IPS-NIHi11 (cell line): ENCODE results near the gene DPP10.
A peak's percentile ranks its signal among the peaks of the same experiment; 100 is the strongest.
"Not testable (repeated sequence)": the region's sequence is repeated elsewhere in the genome, so short reads cannot be mapped to it uniquely, and the experiment has no call there.

Experiments used
- DNase-seq: peaks from one replicate; pipeline ENCODE4 v3.0.0; 2012; ENCODE audit warnings: mixed read lengths, low spot score

DPP10 gene

GRCh38 chr2:114962532-114962931 is 520.1 kb downstream of the DPP10 start:
- DNase-seq = no peak

DNA sequence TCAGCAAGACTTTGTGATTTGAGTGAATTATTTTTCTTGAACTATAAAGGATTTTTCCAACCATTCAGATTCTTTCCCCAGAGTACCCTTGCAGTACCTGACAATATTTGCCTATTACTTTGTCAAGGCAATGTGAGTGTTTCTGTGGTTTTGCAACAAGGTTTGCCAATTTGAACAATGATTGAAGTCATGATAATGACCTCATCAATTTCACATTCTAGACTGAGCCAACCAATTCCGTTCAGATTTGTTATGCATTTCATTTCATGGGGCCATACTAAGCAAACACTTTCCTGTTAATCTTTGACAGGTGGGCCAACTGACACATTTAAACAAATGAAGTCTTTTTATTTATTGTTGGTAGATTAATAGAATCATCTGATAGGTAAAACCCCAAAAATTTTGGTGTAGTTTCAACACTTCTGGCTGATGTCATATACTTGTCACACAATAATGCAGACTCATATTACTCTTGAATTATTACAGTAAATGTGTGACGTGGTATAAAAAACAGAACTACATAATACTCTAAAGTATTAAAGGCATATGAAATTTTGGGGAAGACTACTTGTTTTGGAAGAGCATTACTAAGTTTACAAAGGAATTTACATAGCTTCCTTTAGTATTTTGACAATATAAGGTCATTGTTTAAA is 526.4 kb downstream of the DPP10 start:
- no peak for DNase-seq

DNA sequence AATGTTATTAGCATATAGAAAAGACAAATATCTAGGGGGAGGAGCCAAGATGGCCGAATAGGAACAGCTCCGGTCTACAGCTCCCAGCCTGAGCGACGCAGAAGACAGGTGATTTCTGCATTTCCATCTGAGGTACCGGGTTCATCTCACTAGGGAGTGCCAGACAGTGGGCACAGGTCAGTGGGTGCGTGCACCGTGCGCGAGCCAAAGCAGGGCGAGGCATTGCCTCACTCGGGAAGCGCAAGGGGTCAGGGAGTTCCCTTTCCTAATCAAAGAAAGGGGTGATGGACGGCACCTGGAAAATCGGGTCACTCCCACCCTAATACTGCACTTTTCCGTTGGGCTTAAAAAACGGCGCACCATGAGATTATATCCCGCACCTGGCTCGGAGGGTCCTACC is 561.9 kb downstream of the DPP10 start:
- DNase-seq = not testable (repeated sequence)

DNA sequence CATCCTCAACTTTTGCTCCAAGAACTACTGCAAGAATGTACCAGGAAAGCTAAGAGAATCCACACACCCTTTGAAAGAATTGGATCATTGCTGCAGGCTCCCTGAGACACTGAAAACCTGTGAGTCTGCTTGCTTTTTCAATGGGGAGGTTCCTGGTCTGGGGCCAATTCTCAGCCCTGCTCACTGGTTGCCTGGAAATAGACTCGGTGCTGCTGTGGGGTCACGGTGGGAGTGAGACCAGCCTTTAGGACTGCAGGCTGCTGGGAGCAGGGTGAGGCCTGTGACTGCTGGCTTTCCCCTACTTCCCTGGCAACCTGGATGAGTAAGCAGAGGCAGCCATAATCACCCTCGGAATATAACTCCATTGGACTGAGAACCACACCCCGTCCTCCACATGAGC is 569.3 kb downstream of the DPP10 start:
- no peak for DNase-seq

DNA sequence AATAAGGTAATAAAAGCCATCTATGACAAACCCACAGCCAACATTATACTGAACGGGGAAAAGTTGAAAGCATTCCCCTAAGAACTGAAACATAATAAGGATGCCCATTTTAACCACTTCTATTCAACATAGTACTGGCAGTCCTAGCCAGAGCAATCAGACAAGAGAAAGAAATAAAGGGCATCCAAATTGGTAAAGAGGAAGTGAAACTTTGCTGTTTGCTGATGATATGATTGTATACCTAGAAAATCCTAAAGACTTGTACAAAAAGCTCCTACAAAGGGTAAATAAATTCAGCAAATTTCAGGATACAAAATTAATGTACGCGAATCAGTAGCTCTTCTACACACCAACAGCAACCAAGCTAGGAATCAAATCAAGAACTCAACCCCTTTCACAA is 579.6 kb downstream of the DPP10 start:
- not testable (repeated sequence) for DNase-seq

DNA sequence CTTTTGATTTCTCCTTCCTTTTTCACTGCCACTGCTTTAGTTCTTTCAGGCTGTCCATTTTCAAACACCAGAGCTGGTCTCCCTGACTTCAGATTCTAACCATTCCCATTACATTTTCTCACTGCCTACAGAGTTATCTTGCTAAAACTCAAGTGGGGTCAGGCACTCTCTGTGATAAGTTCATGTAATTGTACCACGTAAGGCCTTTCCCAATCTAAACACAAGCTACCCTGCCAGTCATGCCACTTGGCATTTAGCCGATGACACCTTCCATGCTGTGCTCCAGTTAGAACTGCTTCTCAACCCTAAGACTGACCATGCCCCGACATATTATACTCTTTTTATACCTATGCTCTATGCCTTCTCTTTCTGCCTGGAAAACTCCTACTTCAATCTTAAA is 592.4 kb downstream of the DPP10 start:
- no peak for DNase-seq

DNA sequence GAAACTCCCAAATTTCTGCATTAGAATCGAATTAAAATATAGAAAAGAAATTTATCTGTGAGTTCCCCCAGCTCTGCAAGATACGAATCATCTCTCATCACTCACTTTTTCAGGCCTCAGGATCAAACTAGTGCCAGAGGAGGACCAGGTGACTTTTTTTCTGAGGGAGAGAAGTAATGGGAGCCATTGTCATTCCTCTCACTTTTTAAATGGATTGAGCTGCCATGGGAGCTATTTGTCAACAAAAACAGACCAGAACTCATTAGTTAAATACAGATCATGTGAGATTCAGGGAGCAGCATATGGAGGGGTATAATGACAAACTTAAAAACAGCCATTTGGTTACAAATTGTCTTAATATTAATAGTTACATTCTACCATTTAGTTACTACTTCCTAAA is 594.4 kb downstream of the DPP10 start:
- no peak for DNase-seq

DNA sequence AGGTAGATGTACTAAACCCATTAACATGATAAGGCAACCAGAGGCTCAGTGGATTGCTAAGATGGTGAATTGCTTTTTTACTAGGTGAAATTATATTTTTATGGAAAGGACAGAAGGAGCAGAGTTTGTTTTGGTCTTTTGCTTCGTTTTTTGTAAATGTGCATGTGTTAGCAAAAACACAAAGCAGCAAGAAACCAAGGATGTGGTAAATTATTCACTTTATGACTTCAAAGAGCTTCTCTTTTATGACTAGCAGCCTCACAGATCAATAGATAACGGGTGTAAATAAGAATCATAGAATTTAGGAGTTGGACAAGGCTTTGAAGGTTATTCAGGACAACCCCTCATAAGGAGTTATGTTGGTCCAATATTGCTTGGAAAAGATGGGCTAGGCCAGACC is 615.0 kb downstream of the DPP10 start:
- no peak for DNase-seq

- DNase-seq = no peak
Observed at GRCh38 chr2:115070002-115070401, 627.6 kb downstream of the DPP10 start.

GRCh38 chr2:115071534-115071933 is 629.1 kb downstream of the DPP10 start:
- no peak for DNase-seq

DNA sequence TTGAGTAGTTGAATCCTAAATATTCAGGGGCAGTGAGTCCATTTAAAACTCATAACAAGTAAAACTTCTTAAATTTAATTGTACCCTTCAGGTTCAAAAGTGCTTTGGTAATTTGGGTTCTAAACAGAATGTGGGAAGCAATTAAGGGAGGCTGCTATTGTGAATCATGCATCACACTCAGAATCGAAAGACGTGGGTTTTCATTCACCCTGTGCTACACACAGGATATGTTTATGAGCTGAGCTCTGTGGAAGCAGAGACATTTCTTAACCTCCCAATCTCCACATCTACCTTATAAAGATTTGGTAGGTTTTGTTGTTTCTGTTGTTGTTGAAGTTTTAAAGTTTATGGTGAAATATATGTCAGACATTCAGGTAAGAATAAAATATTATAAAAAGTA is 633.4 kb downstream of the DPP10 start:
- no peak for DNase-seq

DNA sequence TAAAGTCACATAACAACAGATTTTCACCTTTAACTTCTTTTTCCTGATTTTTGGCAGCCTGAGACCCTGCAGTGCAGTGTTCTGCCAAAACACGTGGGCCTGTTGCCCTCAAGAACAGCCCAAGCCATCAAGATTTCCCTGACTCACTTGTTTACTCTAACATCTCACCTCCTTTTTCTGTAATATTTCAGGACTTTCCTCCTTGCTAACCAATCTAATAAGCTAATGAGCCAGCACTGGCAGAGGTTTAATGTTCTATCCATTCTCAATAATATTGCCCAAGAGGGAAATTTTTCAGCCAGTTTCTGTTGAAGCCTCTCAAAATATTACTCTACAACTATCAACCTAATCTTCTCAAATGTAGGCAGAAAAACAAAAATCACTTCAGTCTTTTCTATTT is 635.2 kb downstream of the DPP10 start:
- DNase-seq = no peak

DNA sequence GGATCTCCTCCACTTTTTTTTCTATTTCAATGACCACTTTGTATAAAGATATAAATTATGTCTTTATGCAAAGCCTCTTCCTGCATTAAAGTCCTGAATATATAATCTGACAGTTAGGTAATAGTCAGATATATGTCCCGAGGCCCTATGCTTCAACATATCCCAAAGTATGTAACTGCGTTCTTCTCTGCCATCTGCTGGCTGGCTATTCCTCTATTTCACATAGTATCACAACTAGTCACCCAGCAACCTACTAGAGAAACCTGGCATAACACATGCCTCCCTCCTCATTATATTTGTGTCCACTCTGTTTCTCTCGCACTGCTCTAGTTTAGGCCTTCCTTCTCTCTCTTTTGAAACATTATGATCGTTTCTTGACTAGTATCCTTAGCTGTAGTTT is 640.8 kb downstream of the DPP10 start:
- peak; percentile 16 for DNase-seq

DNA sequence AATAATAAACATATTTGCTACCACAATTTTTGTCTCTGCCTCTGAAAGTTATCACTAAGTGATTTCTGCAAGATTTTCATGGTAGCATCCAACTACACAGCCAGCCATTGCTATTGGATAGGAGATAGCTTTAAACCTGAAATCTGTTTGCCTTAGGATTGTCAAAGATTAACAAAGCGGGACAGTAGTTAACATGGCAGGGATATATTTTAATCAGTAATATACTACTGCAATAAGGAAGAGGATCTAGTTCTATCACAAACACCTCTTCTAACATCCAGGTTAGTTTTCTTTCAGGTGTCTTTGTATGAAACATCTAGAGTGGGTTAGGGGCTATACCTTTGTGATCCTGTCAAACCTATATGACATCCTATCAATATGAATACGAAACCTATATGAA is 641.3 kb downstream of the DPP10 start:
- no peak for DNase-seq

DNA sequence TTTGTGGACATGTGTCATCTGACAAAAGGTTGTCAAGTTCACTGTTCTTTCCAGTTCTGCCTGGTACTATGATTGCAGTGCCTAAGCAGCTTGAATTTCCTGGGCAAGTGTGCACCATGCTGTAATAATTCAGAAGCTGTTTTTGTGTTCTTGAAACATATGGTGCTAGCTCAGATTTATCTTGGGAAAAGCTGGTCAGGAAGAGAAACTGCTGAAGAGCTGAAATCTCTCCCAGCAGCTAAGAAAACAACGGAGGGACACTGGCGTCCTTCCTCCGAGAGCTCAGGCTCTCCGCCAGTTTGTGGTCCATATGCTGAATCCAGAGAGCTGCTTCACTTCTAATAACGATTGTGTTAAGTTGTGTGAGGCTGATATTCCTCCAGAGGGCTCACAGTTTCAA is 642.0 kb downstream of the DPP10 start:
- DNase-seq = no peak

- DNase-seq = not testable (repeated sequence)
Observed at GRCh38 chr2:115086051-115086620, 643.7 kb downstream of the DPP10 start.

GRCh38 chr2:115094441-115094840 is 652.0 kb downstream of the DPP10 start:
- DNase-seq = no peak

DNA sequence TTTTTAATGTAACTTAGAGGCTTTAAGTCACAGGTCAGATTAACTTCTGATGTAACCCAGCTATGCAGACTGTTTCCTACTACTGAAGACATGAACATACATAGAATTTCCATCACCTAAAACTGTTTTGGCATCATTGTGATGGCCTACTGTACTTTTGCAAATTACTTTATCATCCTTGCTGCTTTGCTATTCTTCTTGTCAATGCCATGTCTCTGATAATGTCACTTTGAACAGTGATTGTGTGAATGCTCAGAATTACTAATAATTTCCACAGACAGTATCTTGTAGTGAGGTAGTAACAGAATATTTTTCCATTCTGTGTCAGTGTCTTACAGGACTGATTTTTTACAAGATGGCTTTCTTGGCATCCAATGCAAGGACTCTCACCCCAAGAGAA is 663.5 kb downstream of the DPP10 start:
- DNase-seq = no peak

DNA sequence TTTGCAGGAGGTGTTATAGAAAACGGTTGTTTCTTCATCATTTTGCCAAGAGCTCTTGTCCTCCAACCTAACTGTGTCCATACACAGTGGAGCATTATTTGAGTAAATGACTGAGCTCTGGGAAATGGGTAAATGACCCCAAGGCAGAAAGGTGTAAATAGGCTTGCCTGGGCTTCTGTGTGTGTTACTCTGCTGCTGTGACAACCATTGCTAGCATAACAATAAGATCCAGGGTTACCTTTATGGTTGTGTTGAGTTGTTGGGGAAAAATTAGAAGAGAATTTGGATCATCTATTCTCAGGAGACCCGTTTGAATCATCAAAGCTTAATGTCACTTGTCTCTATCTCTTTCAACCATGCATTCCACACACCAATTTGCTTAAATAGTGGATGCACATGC is 672.7 kb downstream of the DPP10 start:
- DNase-seq = no peak

GRCh38 chr2:115118306-115118705 is 675.9 kb downstream of the DPP10 start:
- DNase-seq = no peak

DNA sequence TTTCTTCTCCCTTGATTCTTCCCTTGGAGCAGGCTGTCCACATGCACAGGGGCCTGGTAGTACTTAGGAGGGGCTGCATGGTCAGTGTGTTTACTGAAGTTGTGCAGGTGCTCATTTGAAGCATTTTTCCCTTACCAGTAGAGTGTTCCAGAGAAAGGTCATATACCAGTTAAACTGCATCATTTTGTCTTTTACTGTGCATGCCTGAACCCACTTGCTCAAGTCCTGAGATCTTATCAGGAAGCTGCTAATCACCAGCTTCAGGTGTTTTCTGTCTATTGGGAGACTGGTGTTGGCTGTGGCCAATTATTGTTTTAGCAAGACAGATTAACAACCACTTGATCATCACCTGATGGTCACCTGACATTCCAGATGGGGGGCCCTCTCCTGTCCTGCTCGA is 676.6 kb downstream of the DPP10 start:
- DNase-seq = no peak

DNA sequence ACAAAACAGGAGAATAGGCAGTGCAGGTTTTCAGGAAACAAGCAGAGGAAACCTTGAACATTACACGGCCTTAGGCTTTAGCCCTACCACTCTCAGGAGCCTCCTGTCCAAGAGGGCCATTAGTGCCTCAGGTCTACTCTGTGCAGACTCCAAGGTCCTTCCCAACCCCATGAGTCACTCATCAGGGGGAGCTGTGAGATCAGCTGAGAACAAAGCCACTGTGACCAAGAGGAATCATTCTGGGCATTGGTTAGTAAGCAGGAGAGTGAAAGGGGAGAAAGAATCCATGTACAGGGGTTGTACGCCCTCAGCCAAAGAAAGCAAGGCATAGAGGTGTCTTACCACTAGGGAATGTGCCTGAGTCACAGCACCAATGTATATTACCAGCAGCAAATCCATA is 680.3 kb downstream of the DPP10 start:
- DNase-seq = no peak

DNA sequence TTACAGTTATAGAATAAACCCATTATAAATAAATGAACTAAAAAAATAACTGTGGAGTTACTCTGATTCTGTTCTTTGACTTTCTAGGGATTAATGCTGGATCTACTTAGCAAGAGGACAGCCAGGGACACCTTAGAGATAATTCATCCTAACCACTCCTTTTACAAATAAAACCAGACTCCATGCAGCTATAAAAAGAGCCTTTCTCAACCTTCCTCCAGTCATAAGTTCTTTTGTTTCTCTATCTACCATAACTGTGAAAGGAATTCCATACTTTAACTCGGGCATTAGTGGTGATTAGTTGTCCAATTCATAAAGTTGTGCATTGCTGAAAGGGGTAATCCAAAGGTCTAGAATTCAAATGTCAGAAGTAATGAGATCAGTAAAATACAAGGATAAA is 682.4 kb downstream of the DPP10 start:
- no peak for DNase-seq

DNA sequence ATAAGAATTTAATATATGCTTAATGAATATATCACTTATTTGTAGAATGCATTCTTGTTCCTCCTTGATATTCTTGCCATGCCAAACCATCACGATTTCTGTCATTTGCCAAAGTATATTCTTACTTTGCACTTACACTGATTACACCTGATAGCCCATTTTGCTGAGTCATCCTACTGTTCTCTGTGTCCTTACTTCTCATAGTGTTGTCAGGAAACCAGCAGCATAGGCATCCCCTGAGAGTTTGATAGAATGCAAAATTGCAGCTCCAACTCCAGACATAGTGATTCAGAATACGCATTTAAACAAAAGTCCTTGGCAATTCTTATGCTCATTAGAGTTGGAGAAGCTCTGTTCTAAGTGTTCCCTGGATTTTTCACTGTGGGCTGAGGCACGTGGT is 687.1 kb downstream of the DPP10 start:
- no peak for DNase-seq
